Epithelial cell of prostate (primary cell): ENCODE data around the gene PDE11A.

ENCODE experiments used
- DNase-seq: peaks from one replicate; pipeline ENCODE4 v3.0.0-alpha.2; 2011; ENCODE audit warnings: low read depth, low spot score
- H3K27ac ChIP-seq: fragments of 450-650 bp; 2 replicates; pipeline ENCODE4 v1.5.1; 2017; ENCODE audit warnings: mild to moderate bottlenecking

PDE11A gene

DNA sequence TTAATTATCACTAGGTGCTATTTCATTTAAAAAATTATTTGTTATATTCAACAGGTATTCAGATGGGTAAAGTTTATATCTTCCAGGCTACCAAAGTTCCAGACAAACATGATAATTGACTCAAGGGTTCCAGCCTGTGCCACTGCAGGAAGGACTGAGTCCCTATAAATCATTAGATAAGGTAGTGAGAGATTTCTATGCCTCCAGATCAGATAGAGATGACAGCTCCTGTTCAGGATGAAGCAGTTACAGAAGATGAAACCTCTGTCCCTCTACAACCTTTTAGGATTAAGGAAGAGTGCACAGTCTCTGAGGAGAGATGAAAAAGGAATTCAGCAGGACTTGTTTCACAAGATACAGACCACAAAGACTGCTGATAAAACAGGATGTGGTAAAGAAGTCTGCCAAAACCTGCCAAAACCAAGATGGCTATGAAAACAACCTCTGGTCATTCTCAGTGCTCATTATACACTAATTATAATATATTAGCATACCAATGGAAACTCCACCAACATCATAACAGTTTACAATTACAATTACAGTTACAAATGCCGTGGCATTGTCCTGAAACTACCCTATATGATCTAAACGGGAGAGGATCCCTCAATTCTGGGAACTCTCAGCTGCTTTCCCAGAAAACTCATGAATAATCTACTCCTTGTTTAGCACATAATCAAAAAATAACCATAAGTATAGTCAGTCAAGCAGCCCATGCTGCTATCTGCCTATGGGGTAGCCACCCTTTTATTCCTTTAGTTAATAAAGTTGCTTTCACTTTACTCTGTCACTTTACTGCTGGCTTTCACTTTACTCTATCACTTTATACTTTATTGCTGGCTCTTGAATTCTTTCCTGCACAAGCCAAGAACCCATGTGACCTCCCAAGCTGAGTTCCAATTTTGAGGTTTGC is 288.5 kb downstream of the PDE11A start:
- DNase-seq, result peak; percentile 85
- peak overlapping the region; percentile 74 for H3K27ac ChIP-seq

DNA sequence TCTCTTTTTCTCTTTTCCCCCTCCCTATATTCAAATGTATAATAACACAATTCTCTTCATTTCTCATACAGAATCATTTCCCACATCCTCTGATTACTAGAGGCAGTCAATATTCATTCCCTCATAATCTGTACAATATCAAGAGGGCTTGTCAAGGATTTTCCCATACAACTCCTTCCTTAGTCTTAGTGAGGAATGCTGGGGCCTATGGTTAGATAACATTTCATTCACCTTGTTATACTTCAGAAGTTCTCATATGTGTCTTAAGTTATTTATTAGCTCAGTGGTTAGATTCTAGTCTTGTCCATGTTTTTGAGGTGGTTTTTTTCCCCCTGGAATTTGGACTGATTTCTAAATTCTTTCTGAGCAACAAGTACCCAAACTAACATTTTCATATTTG is 289.5 kb downstream of the PDE11A start:
- DNase-seq, result no peak
- H3K27ac ChIP-seq, result peak overlapping the region; percentile 74

DNA sequence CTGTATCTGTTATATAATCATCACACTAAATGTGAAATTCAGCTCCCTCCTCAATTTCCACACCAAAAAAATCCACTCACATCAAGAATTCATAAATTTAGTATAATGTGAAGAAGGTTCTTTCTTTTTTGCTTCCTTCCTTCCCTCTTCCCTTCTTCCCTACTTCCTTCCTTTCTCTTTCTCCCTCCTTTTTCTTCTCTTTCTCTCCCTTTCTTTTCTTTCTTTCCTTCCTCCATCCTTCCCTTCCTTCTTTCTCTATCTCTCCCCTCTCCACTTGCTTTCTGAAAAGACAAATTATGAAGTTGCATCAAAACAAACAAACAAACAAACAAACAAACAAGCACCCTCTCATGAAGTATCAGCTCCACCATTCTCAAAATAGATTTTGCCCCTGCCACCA is 290.0 kb downstream of the PDE11A start:
- H3K27ac ChIP-seq, result peak overlapping the region; percentile 74
- DNase-seq, result no peak

DNA sequence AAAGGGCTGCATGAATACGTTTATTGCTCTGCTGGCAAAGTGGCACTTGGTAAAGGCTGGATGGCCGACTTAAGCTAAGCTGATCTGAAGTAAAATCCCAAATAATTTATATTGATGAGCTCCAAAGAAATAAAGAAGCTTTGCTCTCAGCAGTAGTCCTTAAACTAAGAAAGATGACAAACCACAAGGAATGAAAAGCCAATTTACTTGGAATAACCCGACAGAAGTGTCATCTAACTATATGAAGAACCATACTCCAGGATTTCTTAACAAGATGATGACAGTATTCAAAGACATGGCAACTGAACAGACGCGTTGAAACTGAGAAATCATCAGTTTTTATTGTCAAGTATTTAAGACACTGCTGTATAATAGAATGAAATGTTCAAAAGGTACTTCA is 294.1 kb downstream of the PDE11A start:
- no peak overlapping the region for H3K27ac ChIP-seq
- no peak for DNase-seq

DNA sequence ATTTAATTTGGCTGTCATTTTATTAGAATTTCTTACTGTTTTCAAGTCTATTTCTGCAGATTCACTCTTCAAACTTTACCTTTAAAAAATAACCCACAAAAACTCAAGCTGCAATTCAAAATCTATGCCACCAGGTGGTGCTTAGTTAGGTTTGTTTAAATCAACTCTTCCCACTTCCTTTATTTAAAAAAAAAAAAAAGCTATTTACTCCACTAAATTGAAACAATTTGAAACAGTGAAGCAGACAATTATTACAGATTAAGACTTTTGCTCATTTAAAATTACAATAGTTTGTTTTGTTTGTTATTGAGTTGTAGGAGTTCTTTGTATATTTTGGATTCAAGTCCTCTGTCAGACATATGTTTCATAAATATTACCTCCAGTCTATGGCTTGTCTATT is 300.0 kb downstream of the PDE11A start:
- no peak for DNase-seq
- H3K27ac ChIP-seq, result no peak overlapping the region

DNA sequence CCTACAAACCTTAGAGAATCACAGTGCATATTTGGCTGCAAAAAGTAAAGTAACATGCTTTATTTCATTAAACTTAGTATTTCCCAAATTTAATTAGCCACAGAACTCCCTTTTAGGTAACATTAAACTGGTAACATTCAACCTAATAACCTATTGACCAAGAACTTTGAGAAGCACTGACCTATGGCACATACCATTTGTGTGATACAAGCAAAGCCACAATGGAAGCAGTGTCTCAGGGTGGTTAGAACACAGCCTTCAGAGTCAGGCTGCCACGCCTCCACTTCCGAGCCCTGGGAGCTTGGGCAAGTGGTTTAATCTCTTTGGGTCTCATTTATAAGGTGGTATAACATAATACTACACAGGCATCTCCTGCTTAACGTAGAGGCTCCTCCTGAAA is 301.4 kb downstream of the PDE11A start:
- DNase-seq, result peak; percentile 14
- no peak overlapping the region for H3K27ac ChIP-seq

DNA sequence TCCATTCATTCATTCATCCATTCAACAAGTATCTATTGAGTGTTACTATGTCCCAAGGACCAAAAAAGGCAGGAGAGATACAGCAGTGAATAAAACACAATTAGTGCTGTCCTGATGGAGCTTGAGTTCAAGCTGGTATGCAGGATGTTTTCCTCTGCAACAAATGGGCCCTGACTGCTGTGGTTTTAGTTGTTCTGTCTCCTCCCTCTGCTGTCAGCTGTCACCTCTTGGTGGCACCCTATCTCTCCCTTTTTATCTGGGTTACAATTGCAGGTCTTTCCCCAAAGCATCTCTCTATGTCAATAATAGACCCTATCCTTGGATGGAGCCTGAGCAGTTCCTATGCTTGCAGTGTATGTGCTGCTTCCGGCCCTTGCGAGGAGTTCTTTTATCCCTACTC is 304.8 kb downstream of the PDE11A start:
- no peak overlapping the region for H3K27ac ChIP-seq
- no peak for DNase-seq

DNA sequence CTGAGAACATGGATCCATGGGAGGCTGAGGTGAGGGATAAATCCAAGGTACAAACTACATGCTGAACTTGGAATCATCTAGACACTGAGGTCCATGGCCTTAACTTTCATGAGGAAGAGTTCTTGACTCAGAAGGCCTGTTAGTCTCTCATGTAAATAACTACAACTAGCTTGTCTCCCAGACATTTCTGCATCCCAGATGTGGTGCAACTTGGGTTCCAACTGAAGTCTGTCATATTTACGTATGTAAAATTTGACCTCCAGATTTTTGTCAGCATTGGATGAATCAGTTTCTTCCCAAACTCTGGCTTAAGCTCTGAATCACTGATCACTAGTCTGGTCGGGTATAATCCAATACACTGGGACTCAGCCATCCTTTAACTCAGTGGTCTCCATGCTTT is 306.9 kb downstream of the PDE11A start:
- H3K27ac ChIP-seq, result no peak overlapping the region
- DNase-seq, result no peak

DNA sequence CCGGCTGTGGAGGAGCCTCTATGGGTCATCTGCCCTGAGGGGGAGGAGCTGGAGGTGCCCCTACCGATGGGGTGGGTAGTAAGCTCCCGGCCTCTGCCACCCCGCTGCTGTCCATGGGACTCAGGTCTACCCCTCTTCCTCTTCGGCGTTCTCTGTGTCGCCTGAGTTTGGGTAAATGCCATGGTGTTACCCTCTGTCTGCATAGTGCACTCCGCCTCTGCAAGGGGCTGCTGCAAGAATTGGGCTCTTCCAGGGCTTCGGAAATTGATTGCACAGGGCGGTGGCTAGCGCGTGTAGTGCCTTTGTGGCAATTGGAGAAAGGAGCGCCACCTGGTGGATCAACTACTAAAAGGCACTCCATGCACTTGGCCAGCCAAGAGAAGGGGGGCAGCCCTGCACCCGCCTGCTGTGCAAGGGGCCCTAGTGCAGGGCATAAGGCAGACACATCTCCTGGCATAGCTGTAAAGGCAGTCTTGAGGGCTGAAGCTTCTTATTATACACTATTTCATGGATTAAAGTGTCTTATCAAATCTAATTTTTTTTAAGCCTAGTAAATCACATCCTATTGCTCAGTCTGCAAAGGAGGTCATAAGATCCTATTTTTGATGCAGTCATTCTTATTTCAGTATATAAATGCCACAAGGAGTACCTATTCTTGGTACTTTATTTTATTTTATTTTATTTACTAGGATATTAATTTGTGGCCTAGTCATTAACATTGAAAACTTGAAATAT is 308.9 kb downstream of the PDE11A start:
- no peak for DNase-seq
- H3K27ac ChIP-seq, result no peak overlapping the region

DNA sequence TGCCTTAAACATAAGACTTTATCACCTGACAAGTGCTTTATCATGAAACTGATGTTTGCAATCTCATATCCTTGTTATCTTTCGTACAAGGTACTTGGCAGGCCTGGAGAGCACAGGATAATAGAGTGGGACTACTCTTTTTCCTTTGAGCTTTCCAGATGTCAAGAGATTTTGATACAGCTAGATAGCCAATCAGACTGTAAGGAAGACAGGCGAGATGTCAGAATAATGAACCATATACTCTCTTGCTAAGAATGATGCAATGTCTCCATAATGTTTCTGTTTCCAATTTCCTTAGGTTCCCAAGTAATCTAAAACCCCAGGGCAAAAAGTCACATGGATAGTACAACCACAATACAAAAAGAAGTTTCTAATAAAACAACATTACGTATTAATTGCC is 313.1 kb downstream of the PDE11A start:
- no peak for DNase-seq

DNA sequence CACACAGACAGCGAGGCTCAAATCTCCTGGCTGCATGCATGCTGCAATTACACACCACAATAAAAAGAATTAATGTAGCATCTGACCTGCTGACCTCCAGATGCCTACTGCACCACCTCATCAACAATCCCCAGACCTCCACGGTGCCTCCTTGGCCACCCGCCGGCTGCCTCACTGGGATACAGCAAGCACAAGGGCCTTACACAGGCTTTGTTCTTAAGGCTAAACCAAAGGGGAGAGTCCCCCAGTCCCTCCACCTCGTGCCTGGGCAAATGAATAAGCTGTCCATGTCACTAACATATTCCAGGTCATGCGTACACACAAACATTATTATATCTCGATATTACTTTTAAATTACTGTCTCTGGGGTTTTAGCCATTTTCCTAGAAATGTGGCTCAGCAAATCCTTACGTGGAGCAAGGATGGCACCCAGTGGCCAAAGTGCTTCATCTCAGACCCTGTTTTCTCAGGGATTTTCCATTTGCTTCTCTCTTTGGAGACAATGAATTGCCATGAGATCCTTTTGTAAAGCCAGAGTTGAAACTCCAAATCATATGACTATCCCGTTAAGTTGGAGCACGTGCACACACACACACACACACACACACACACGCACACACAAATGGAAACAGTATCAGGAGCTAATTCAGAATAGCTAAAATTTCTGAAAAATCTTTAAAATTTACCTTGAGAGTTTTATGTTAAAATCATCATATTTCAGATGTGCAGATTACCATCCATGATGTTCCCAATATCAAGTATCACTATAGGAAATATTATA is 313.8 kb downstream of the PDE11A start:
- no peak for DNase-seq
- H3K27ac ChIP-seq, result no peak overlapping the region

More for the DNA sequence above, 313.1 kb downstream of the PDE11A start:
- no peak overlapping the region for H3K27ac ChIP-seq

DNA sequence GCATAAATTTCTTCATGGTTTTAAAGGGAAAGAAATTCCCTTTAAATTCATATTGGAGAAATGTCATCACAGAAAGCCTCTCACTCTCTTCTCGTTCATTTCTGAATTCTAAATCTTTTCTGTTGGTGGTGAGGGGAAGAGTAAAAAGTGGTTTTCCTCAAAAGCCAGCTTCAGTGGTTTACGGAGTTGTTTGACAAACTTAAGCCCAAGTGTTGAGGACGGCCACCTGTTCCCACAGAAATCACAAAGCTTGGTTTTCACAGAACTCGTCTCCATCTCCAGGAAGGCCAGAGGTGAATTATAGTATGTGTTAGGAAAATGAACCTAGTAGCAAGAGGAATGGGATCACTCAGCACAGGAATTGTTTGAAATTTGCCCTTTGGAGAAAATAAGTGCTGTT is 316.2 kb downstream of the PDE11A start:
- H3K27ac ChIP-seq, result no peak overlapping the region
- DNase-seq, result no peak

DNA sequence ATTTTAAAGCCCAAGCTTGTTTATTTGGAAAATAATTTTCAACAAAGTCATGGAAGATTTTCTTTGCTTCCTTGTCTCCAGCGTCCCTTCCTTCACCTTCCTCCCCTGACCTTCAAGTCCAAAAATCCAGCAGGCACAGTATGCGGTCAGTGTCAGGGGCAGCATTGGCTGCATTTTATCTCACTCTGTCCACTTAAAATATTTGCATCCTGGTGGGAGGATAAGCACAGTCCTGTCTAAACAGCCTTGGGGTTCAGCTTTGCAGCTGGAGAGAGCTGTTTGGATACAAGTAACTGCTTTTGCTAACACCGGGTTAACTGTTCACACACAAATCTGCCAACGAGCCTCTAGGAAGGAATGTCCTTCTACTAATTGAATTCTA is 318.1 kb downstream of the PDE11A start:
- DNase-seq, result no peak
- H3K27ac ChIP-seq, result no peak overlapping the region

DNA sequence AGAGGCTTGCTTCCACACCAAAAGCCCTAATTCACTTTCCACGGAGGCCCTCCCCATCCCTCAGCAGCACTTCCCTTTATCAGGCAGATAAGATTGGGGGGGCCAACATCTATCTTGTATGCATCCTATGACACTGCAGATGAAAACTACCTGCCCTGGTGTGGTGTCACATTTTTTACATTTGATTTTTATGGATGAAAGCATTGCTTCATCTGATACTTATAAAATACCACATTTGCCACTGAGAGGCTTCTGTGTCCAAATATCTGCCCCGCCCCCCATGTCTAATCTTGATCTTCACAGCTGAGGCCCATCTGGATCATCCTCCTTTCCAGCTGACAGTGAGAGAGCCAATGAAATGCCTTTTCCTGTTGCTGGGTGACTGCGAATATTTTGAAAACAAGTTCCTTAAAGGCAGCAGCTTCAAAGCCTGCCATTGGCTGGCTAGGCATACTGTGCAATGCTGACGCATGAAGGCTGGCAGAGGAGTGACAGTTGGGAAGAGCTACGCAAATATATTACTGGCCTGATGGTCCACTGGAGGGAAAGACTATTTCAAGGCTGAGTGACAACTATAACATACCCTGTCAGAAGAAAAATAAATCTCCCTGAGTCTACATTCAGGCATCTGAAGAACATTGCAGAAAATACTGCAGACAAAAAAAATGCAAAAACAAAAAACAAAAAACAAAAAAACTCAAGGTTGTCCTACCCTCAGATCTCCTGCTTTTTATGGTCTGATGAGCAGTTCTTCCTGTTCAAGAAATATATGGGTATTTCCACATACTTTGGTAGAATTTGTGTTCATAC is 318.7 kb downstream of the PDE11A start:
- H3K27ac ChIP-seq, result no peak overlapping the region
- DNase-seq, result peak; percentile 20

DNA sequence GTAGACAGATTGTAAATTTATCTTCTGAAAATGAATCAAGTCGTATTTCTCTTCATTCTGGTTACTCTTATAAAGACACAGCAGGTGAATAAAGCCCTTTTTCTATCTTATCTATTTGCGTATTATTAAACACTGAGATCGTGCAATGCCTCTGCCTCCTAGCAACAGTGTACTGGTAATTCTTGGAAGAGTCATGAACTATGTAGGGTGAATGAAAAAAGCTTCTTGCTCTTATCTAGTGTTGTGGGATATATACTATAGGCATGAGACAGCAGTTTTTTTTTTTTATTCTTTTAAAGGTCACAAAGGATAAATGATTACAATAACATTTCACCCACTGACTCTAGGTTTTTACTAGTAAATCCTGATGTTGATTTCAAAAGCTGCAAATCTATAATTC is 324.2 kb downstream of the PDE11A start:
- DNase-seq, result no peak
- no peak overlapping the region for H3K27ac ChIP-seq

DNA sequence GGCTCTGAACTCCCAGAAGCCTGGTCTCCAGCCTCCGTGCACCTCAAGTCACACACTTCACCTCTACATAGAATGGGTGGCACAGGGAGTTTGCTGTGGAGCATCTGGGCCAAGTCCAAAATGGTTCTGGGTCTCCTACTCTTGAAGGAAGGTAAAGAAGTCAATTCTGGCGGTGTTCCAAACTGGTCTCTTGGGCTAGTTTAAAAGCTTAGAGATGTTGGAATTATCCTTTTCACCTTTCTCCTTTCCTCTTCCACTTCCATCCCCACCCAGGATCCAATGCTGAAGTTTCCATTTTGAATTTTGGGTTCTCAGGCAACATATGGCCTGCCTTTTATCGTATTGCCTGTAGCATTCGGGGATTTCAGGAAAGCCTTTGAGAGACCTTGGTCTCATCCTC is 325.2 kb downstream of the PDE11A start:
- DNase-seq, result no peak
- no peak overlapping the region for H3K27ac ChIP-seq

DNA sequence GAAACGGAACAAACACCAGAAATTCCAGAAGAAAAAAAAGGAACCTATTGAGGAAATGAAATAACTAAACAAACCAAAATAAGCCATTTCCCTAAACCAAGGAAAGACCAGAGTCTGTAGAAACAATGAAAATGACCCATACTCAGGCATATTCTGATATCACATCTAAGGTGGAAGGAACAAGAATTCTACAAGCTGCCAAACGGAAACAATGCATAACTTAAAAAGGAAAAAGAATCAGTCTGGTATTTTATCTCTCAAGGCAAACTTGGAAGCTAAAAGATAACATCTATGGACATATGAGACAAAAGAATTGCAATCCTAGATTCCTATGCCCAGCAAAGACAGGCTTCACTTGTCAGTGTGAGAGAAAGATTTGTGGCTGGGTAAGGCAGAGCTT is 326.2 kb downstream of the PDE11A start:
- H3K27ac ChIP-seq, result no peak overlapping the region
- no peak for DNase-seq

DNA sequence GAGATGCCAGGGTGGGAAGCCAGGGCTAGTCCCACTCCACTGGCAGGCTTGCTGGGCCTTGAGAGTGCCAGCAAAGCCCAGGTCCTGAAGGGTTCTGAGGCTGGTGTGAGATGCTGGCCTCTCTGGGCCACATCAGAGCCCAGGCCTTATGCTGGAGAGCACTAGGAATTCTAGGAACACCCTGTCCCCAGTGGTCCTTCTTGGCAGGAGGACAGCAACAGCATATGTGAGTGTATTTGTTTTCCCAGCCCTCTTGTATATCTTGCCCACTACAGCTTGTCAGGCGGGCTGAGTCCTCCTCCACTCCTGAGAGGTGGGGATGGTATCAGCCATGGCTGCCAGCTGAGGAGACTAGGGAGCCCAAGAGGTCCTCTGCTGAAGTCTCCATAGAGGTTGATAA is 327.0 kb downstream of the PDE11A start:
- DNase-seq, result no peak
- H3K27ac ChIP-seq, result no peak overlapping the region

DNA sequence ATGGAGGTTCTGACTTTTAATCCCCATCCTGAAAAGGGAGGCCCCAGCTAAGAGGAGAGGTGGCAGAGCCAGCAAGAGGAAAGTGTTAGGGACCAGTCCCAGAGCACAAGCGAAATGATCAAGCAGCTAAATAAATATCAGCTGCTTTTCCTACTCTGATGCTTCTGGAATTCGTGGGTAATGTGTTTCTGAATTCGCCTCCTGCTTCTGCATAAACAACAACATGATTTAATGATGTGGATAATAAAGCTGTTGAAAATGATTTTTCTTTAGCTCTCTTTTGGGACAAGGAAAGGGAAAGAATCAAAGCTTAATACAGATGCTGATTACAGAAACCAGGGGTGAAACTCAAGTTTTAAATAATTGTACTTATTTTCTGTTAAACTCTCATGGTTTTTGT is 329.7 kb downstream of the PDE11A start:
- H3K27ac ChIP-seq, result no peak overlapping the region
- no peak for DNase-seq

DNA sequence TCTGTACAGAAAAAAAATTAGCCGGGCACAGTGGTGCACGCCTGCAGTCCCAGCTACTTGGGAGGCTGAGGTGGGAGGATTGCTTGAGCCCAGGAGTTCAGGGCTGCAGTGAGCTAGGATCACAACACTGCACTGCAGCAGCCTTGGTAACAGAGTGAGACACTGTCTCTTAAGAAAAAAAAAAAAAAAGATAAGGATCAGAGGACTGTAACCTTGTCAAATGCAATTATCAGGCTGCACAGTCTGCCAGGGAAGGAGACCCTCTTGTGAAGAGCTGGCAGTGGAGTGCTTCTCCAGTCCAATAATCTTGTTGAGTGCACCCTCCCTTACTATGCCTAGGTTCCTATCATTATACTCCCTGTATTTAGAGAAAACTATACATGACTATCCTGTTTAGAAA is 330.7 kb downstream of the PDE11A start:
- DNase-seq, result no peak
- no peak overlapping the region for H3K27ac ChIP-seq
